ENCODE data around the gene STOML2. TPM values are rescaled to one million over a fixed set of nuclear protein-coding genes. Genes with fewer than 3 reads are reported as not detected.

The STOML2 gene
- total and polyA plus RNA-seq, 9 of the 15 experiments (the other 6 are each of a cell fraction or from before 2014, with no cell fraction given): 110 to 220 (median 174) TPM

GRCh38 chr9:35096035-35096849 lies 6.7 kb downstream of the STOML2 start, which contains the start of gene PIGO (continued):
- TF ChIP-seq ZMIZ1 (IDR thresholded peaks at IDR 0.05; ENCODE audit: low read depth in 2 of 2, low read length in 2 of 2): no peak
- peak; percentile 24; the same call in 1 of the 2 replicates for TF ChIP-seq JUND (IDR thresholded peaks at IDR 0.05; ENCODE audit: borderline replicate concordance, low read depth, low read length)
- no peak for TF ChIP-seq JUND (tag; IDR thresholded peaks at IDR 0.05; ENCODE audit: borderline replicate concordance, low read depth, low read length)
- TF ChIP-seq GABPA (tag; conservative IDR thresholded peaks at IDR 0.05; ENCODE audit: low read depth): peak; percentile 92
- TF ChIP-seq SUPT5H (IDR thresholded peaks at IDR 0.05): peak; percentile 86
- TF ChIP-seq ETV6 (IDR thresholded peaks at IDR 0.05; ENCODE audit: borderline replicate concordance in 1 of 2, low read depth in 2 of 2, low read length in 1 of 2): no peak
- TF ChIP-seq ETV6 (CRISPR knock-in tag; IDR thresholded peaks at IDR 0.05; ENCODE audit: borderline replicate concordance): no peak
- TF ChIP-seq ETV1 (tag; conservative IDR thresholded peaks at IDR 0.05; ENCODE audit: low read depth): 0 out of 2 replicates have a peak, but pooled peaks have one; percentile 79
- no peak for TF ChIP-seq SMAD2 (IDR thresholded peaks at IDR 0.05; ENCODE audit: low read depth, low read length)
- peak; percentile 12; the same call in 1 of the 2 replicates for TF ChIP-seq JUN (IDR thresholded peaks at IDR 0.05; ENCODE audit: borderline replicate concordance, low read depth, low read length)
- TF ChIP-seq JUN (CRISPR knock-in tag; IDR thresholded peaks at IDR 0.05; ENCODE audit: borderline replicate concordance): no peak
- no peak for TF ChIP-seq RUNX1 (IDR thresholded peaks at IDR 0.05; ENCODE audit: low read depth)
- TF ChIP-seq SMAD4 (CRISPR knock-in tag; conservative IDR thresholded peaks at IDR 0.05): peak; percentile 67
- peak; percentile 86 for TF ChIP-seq MYC (IDR thresholded peaks at IDR 0.05; ENCODE audit: low read depth, low read length)
- TF ChIP-seq MYC (CRISPR knock-in tag; IDR thresholded peaks at IDR 0.05; ENCODE audit: borderline replicate concordance, low read depth): no peak
- TF ChIP-seq ZNF778 (CRISPR knock-in tag; IDR thresholded peaks at IDR 0.05): no peak
- TF ChIP-seq ZFP91 (CRISPR knock-in tag; IDR thresholded peaks at IDR 0.05): no peak
- peak in 1 of 2 experiments; percentile 75; a peak in 1 of 4 replicates for TF ChIP-seq SIN3A (IDR thresholded peaks at IDR 0.05; ENCODE audit: borderline replicate concordance in 2 of 2, control insufficient read depth in 1 of 2, low read depth in 2 of 2, low read length in 2 of 2)
- TF ChIP-seq POLR3A (IDR thresholded peaks at IDR 0.05; ENCODE audit: borderline replicate concordance, extremely low read depth, insufficient read depth, insufficient read length): no peak
- TF ChIP-seq MECOM (CRISPR knock-in tag; IDR thresholded peaks at IDR 0.05): no peak
- peak; percentile 79 for TF ChIP-seq ETV5 (CRISPR knock-in tag; IDR thresholded peaks at IDR 0.05; ENCODE audit: low read depth)
- no peak for TF ChIP-seq HSF4 (CRISPR knock-in tag; IDR thresholded peaks at IDR 0.05; ENCODE audit: borderline replicate concordance)
- TF ChIP-seq TBP (optimal IDR thresholded peaks at IDR 0.05; ENCODE audit: low read depth, low read length): peak; percentile 55
